ELR (cell line): ENCODE data around the gene OR1B1.
"Not testable (repeated sequence)": the region's sequence is repeated elsewhere in the genome, so short reads cannot be mapped to it uniquely, and the experiment has no call there.

ENCODE experiments used
- DNase-seq: peaks from one replicate; pipeline ENCODE4 v3.0.0-alpha.2; 2015; ENCODE audit warnings: low read depth

OR1B1 gene

DNA sequence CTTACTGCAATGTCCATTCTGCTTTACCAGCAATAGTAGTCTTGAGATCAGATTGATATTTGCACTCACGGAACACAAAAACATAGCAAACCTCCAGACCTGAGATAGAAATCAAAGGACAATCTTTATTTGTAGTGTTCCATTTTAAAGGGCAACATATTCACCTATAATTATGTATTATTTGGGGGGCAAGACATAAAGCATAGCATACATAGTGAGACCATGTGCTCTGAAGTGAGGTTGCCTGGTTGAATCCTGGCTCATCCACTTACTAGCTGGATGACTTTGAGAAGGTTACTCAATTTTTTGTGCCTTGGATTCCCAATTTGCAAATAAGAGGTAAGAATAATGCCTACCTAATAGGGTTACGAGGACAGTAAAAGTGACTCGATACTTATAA lies at the start of gene OR1B1:
TSS of gene OR1B1 (minus strand) at position 101 of the 400 bp plus-strand sequence.
- DNase-seq: no peak

DNA sequence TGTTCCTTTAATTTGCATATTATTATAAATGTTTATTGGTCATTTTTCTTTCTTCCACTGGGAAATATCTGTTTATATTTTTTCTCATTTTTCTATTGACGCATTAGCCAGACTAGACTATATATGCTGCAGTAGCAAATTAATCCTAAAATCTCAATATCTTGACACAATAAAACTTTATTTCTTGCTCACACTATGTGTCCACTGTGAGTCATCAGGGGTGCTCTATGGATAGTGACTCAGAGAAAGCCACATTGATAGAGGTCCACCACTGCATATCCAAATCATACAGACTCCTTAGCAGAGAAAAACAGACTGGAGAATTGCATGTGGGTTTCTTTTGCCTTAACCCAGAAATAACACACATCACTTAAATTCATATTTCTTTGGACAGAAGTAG lies 38.3 kb upstream of the OR1B1 start:
- DNase-seq: peak; percentile 57

DNA sequence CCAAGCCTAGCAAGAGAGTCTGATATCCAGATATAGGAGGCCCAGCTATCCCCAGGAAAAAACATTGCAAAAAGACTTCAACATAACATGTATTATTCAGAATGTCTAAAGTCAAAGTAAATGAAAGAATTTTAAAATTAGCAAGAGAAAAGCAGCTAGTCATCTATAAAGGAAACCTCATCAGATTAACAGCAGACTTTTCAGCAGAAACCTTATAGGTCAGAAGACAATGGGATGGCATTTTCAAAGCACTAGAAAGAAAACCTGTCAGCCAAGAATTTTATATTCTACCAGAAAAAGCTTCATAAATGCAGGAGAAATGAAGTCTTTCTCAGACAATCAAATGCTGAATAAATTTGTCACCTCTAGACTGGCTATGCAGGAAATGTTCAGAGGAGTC lies 27.4 kb upstream of the OR1B1 start:
- no peak for DNase-seq

DNA sequence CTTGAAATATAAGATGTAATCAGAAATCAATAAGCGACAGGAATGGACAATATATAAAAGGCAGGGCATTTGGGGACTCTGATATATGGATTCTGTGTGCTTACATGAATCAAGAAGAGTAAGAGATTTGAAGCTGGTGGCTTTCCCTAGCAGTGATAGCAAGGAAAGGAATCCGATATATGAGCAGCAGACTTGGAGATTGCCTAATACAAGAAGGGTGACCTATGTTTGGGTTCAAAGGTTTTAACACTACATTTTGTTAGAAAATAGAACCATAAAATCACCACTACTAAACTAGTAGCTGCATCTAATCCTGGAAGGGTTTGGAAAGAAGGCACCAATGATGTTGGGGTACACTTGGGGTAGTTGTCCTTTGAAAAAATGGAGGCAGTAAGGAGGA lies 15.1 kb upstream of the OR1B1 start:
- no peak for DNase-seq

DNA sequence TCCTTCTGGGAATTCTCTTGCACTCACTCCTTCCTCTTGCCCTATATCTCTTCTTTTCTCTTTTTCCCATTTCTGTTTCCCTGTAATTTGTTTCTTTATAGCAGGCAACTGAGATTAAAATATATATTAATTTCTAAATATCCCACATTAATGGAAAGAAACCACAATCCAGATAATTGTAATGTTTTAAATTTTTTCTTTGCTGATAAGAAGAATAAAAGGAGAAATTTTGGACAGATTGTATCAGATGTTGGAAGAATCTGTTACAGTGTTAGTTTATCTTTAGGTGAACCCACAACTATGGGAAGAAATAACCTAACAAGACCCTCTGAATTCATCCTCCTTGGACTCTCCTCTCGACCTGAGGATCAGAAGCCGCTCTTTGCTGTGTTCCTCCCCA lies 4.0 kb upstream of the OR1B1 start, which contains the start of gene OR1L1:
TSS of gene OR1L1 (plus strand) at position 301 of the 400 bp plus-strand sequence. CDS start at position 301, 0 bp downstream.
- no peak for DNase-seq

DNA sequence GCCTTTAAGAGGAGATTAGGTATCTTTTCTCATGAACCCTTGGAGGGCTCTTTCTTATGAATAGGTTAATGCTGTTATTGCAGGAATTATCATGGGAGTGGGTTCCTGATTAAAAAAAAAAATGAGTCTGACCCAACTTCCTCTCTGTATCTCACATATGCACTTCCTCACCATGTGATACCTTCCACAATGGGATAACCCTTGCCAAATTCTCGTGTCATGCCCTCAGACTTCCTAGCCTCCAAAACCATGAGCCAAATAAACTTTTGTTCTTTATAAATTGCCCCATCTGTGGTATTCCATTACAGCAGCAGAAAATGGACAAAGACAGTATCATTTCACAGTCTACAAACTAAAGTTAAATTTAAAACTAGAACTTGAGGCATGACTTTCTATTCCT lies 1.0 kb downstream of the OR1B1 start:
- no peak for DNase-seq

DNA sequence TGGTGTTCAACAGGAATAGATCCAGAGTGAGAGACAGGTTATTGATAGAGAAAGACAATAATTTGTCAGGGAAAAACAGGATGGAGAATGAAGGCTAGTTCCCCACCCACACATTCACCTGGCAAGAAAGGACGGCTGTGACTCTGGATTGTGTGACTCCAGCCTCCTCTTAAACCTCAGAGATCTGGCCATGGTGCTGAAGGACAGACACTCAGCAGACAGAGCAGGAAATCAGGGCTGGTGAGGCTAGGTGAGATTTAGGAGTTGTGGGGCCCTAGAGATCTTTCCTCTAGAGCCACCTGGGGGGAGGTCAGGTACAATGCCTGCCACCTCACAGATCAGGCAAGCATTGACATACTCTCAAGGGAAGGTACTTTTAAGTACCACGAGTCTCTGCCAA lies 15.2 kb downstream of the OR1B1 start:
- peak; percentile 3 for DNase-seq

DNA sequence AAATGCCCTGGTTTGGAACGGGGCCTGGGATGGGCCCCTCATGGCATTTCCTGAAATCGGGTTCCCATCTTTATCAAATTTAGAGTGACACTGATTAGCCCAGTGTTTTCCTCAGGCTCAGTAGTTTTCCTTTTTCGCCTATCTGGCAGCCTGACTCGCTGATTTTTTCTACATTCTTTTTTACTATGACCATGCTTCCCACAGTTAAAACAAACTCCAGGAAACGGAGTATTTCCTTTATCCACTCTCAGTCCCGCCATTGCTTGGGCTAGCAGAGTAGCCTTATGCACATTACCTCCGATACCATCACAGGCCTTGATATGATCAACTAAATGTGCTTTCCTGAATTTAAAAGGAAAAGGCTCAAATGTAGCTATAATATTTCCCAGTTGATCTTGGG lies 37.4 kb downstream of the OR1B1 start:
- DNase-seq: no peak

DNA sequence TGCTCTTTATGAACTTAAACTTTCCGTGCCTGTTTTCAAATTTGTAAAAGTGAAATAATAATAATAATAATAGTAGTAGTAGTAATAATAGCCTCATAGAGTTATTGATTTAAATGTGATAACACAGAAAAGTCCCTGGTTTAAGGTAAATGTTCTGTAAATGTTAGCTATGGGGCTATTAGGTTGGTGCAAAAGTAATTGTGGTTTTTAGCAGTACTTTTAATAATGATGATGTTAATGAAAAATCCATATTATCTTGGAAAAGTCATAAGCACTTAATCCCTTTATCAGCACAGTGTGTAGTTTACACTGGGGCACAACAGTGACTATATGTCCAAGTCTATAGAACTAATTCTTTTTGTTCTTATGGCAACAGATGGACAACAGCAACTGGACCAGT lies 43.1 kb downstream of the OR1B1 start, which contains the start of gene OR1Q1:
TSS of gene OR1Q1 (plus strand) at position 377 of the 400 bp plus-strand sequence. CDS start at position 377, 0 bp downstream.
- DNase-seq: no peak

DNA sequence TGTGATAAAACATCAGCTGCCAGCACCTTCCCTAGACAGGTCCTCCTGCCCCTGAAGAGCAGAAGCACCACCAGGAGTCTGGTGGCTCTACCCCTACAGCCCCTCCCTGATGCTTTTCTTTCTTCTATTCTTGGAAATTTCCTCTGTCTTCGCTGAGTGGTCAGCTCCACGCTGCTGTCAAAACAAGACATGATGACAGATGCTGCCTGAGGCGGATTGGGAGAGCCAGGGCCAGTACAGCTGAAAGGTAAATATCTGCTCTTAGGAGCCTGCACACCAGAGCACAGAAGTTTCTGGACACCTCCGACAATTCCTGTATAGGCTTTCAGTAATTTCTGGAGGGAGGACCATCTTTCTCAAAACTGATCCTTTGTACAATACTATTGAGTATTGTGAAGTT lies 47.6 kb downstream of the OR1B1 start:
- no peak for DNase-seq

DNA sequence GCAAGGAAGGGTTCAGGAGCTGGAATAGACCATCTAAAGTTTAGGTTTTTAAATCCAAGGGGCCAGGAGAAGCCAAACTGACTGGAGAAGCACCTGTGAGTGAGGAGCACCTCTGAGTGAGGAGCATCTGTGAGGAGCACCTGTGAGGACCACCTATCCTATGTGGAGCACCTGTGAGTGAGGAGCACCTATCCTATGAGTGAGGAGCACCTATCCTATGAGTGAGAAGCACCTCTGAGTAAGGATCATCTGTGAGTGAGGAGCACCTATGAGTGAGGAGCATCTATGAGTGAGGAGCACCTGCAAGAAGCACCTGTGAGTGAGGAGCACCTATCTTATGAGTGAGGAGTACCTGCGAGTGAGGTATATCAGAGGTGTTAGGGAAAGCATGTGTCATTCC lies 50.8 kb downstream of the OR1B1 start:
- no peak for DNase-seq

DNA sequence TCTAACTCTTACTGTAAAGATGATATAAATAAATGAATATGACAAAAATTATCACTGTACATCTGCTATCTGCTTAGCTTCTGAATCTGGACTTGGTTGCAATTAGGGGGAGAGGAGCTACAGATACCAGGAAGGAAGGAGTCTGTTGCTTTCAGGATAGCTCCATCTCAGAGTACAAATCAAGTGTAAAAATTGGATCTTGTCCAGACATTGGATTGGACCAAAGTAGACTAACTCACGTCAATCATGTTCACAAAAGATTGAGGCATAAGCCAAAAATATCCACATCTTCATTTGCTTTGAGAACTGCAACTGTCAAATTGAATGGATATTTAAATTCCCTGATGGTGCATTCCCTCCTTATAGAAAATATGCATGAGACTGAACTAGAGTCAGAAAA lies 51.7 kb downstream of the OR1B1 start:
- no peak for DNase-seq

DNA sequence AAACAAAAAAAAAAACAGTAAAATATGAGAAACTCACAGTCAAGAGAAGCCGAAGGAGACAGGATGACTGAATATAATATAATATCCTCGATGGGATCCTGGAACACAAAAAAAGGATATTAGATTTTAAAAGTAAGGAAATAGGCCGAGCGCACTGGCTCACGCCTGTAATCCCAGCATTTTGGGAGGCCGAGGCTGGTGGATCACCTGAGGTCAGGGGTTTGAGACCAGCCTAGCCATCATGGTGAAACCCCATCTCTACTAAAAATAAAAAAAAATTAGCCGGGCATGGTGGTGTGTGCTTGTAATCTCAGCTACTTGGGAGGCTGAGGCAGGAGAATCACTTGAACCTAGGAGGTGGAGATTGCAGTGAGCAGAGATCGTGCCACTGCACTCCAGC lies 74.1 kb downstream of the OR1B1 start, which contains the start of gene OR1L8:
TSS of gene OR1L8 (minus strand) at position 101 of the 400 bp plus-strand sequence. CDS start 14,907 bp downstream, outside the sequence.
- DNase-seq: not testable (repeated sequence)

DNA sequence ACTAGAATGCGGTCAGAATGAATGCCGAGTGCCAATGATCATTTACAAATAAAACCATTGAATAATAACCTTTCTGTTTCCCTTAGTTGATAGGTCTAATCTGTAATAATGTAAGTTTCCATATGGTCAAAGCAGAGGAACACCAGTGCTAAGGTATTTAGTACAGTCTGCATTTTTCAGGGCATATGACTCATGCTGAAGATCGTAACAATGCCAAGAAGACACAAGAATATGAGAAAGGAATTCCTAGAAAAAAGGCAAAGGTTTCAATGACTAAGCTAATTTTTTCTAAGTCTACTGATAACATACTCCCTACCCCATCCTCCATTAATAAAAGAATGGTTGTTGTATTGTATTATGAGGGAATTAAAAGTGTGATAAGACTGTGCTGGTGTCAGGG lies 77.1 kb downstream of the OR1B1 start:
- DNase-seq: peak; percentile 56

DNA sequence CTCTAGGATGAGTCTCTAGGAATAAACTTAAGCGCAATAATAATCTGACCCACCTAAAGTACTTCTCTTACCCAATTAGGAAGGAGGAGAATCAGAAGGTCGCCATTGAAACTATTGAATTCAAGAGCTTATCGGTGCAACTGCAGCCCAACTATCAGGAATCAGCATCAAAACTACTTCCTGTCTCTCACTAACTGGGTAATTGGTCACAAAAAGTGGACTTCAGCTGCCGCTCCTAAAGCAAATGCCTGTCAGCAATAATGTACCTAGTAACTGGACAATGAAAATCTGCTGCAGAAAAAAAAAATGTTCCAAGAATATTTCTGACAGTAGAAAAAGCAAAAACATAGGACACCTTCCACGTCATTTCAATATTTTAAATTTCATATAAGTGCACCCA lies 77.6 kb downstream of the OR1B1 start:
- no peak for DNase-seq
